Measurements from ENCODE around the gene UTP11. TPM values are rescaled to one million over a fixed set of nuclear protein-coding genes. Genes with fewer than 3 reads are reported as not detected.

UTP11 gene
- total and polyA plus RNA-seq, 2 donors (not counting 3 experiments of a cell fraction or from before 2014, with no cell fraction given): 20.1 to 54.1 TPM

GRCh38 chr1:38052750-38053415 lies 40.3 kb downstream of the UTP11 start:
- H3K4me3 ChIP-seq (replicated peaks in 1 of 3; ENCODE audit: insufficient read depth in 1 of 3, low read depth in 1 of 3, low read length in 3 of 3): no peak overlapping the region
- dilution Hi-C loops (cut with MboI; ENCODE audit: extremely low pct_ligation_motif_present, low sequenced_read_pairs): no loop called here
- no peaks in the 10 kb centered on the region for H3K79me2 ChIP-seq (ENCODE audit: control insufficient read depth, insufficient read depth, low read length)
- DNase-seq (ENCODE audit: low read depth, low spot score): no peak
- TF ChIP-seq GATA2 (IDR thresholded peaks at IDR 0.05; ENCODE audit: insufficient read depth, insufficient read length, low read depth, low read length): no peak
- TF ChIP-seq POLR2AphosphoS5 (IDR thresholded peaks at IDR 0.05; ENCODE audit: insufficient read depth, low read depth, low read length): no peak
- TF ChIP-seq MYC (IDR thresholded peaks at IDR 0.05; ENCODE audit: low read depth, low read length): no peak
- no peak for TF ChIP-seq CTCF (IDR thresholded peaks at IDR 0.05; ENCODE audit: extremely low read depth in 1 of 2, insufficient read depth in 1 of 2, low read depth in 1 of 2, low read length in 2 of 2)
- H3K27ac ChIP-seq (ENCODE audit: insufficient read depth, low read depth, low read length): no peak overlapping the region
- FAIRE-seq: no peak
- no peaks in the 10 kb centered on the region for H3K9me3 ChIP-seq (replicated peaks; ENCODE audit: control insufficient read depth, insufficient read depth, low read length)
- H3K4me1 ChIP-seq (ENCODE audit: control insufficient read depth, extremely low read depth, insufficient read depth, low read length): no peaks in the 10 kb centered on the region
- no peaks in the 10 kb centered on the region for H3K36me3 ChIP-seq (ENCODE audit: control insufficient read depth in 2 of 2, extremely low read depth in 1 of 2, insufficient read depth in 2 of 2, low read length in 2 of 2)
- intact Hi-C loops (cut with micrococcal nuclease): no loop called here
- no peak overlapping the region for H3K9ac ChIP-seq (replicated peaks; ENCODE audit: extremely low read depth, insufficient read depth, low read length)
- peaks cover 10 to 11% of the 10 kb centered on the region in 2 experiments for H3K27me3 ChIP-seq (ENCODE audit: control insufficient read depth in 2 of 2, insufficient read depth in 2 of 2, low read length in 2 of 2)
- POLR2A ChIA-PET: no interaction called here
- H2AFZ ChIP-seq (ENCODE audit: low read depth, low read length): no peak overlapping the region
- H3K4me2 ChIP-seq (ENCODE audit: insufficient read depth, low read length): no peak overlapping the region
- no peaks in the 10 kb centered on the region for H4K20me1 ChIP-seq (replicated peaks; ENCODE audit: control insufficient read depth, extremely low read depth, insufficient read depth, low read length)
- CTCF ChIA-PET: interaction anchor here (0.7 to 1.2 kb wide), 6 partner anchors 10 to 781 kb away, joined by 3 to 4 read pairs (median 4); no protein-coding TSS in a partner anchor
- no TSS peak for BruUV-seq (replicated peaks)
- no peaks in the 10 kb centered on the region for H3K9me1 ChIP-seq (replicated peaks; ENCODE audit: control insufficient read depth, extremely low read depth, insufficient read depth, low read length)
